HG03342 (cell line): ENCODE results near the gene XDH.
A peak's percentile ranks its signal among the peaks of the same experiment; 100 is the strongest.

Source experiments
- ATAC-seq: cut with Tn5 transposase; IDR thresholded peaks from one replicate; pipeline ENCODE4 v1.9.1; 2021; ENCODE audit warnings: mild to moderate bottlenecking, moderate library complexity; ENCODE audit not compliant: unreplicated experiment

XDH gene

GRCh38 chr2:31366733-31367132 is 47.8 kb downstream of the XDH start:
- no peak for ATAC-seq

GRCh38 chr2:31365834-31366505 is 48.6 kb downstream of the XDH start:
- ATAC-seq: no peak

- ATAC-seq: no peak
These were observed 49.2 kb downstream of the XDH start for GRCh38 chr2:31365348-31365747.

- ATAC-seq: no peak
These were observed 50.4 kb downstream of the XDH start for GRCh38 chr2:31363956-31364750.

GRCh38 chr2:31362581-31362980 is 52.0 kb downstream of the XDH start:
- no peak for ATAC-seq

- ATAC-seq: no peak
These were observed 55.3 kb downstream of the XDH start for GRCh38 chr2:31359229-31359628.

GRCh38 chr2:31354837-31355236 is 59.7 kb downstream of the XDH start:
- ATAC-seq: no peak

GRCh38 chr2:31353179-31353578 is 61.4 kb downstream of the XDH start:
- ATAC-seq: no peak

GRCh38 chr2:31349684-31350083 is 64.9 kb downstream of the XDH start:
- no peak for ATAC-seq

- no peak for ATAC-seq
These were observed 65.4 kb downstream of the XDH start for GRCh38 chr2:31349160-31349559.

GRCh38 chr2:31348618-31349017 is 65.9 kb downstream of the XDH start:
- ATAC-seq: no peak

- no peak for ATAC-seq
These were observed 66.8 kb downstream of the XDH start for GRCh38 chr2:31347750-31348149.

- ATAC-seq: no peak
These were observed 67.2 kb downstream of the XDH start for GRCh38 chr2:31347319-31347718.

GRCh38 chr2:31344447-31344846 is 70.1 kb downstream of the XDH start:
- no peak for ATAC-seq

- no peak for ATAC-seq
These were observed 73.2 kb downstream of the XDH start for GRCh38 chr2:31341351-31341750.

GRCh38 chr2:31339696-31340095 is 74.8 kb downstream of the XDH start:
- no peak for ATAC-seq

- ATAC-seq: no peak
These were observed 76.7 kb downstream of the XDH start for GRCh38 chr2:31337860-31338259.

- ATAC-seq: no peak
These were observed 77.3 kb downstream of the XDH start for GRCh38 chr2:31337197-31337596.

GRCh38 chr2:31335921-31336585 is 78.5 kb downstream of the XDH start:
- ATAC-seq: no peak

- ATAC-seq: no peak
These were observed 80.1 kb downstream of the XDH start for GRCh38 chr2:31334311-31335026.

- ATAC-seq: peak; percentile 86
These were observed 80.9 kb downstream of the XDH start for GRCh38 chr2:31333527-31334183.
